ENCODE results near the gene TBC1D3G.
"Not testable (repeated sequence)": the region's sequence is repeated elsewhere in the genome, so short reads cannot be mapped to it uniquely, and the experiment has no call there.

TBC1D3G gene

GRCh38 chr17:36323584-36323983, at the start of gene TBC1D3G:
TBC1D3G (plus strand) TSS chr17:36323884; CDS start chr17:36325412, 1,528 bp downstream.
- FAIRE-seq, result not testable (repeated sequence)

GRCh38 chr17:36283256-36283655, 40.4 kb upstream of the TBC1D3G start:
- not testable (repeated sequence) for DNase-seq (ENCODE audit: insufficient read length, low spot score); FAIRE-seq

More at GRCh38 chr17:36323584-36323983, at the start of gene TBC1D3G:
- not testable (repeated sequence) for DNase-seq (ENCODE audit: insufficient read length, low spot score)

GRCh38 chr17:36284219-36284618, 39.5 kb upstream of the TBC1D3G start:
- not testable (repeated sequence) for DNase-seq (ENCODE audit: insufficient read length, low spot score); FAIRE-seq

GRCh38 chr17:36289965-36290612, 33.6 kb upstream of the TBC1D3G start:
- FAIRE-seq; DNase-seq (ENCODE audit: insufficient read length, low spot score): not testable (repeated sequence)

GRCh38 chr17:36295161-36295560, 28.5 kb upstream of the TBC1D3G start:
- not testable (repeated sequence) for DNase-seq (ENCODE audit: insufficient read length, low spot score); FAIRE-seq

GRCh38 chr17:36315736-36316135, 7.9 kb upstream of the TBC1D3G start:
- DNase-seq (ENCODE audit: insufficient read length, low spot score); FAIRE-seq: not testable (repeated sequence)

GRCh38 chr17:36362496-36362895, 38.8 kb downstream of the TBC1D3G start:
- DNase-seq (ENCODE audit: insufficient read length, low spot score); FAIRE-seq: not testable (repeated sequence)

- not testable (repeated sequence) for FAIRE-seq
Measured at GRCh38 chr17:36375938-36376337, 52.3 kb downstream of the TBC1D3G start.

More at GRCh38 chr17:36375938-36376337, 52.3 kb downstream of the TBC1D3G start:
- not testable (repeated sequence) for DNase-seq (ENCODE audit: insufficient read length, low spot score)

All from H54 (cell line).